IPS-11a (cell line): ENCODE measurements around the gene SHANK3.

Source experiments
- H3K4me3 ChIP-seq: one replicate; pipeline ENCODE4 v1.5.1; 2013; ENCODE audit warnings: low read depth, low read length, control low read depth

Gene SHANK3

GRCh38 chr22:50698546-50698945 lies 25.9 kb downstream of the SHANK3 start:
- H3K4me3 ChIP-seq = no peak overlapping the region

- no peak overlapping the region for H3K4me3 ChIP-seq
Measured at GRCh38 chr22:50699001-50699755, 26.6 kb downstream of the SHANK3 start.

DNA sequence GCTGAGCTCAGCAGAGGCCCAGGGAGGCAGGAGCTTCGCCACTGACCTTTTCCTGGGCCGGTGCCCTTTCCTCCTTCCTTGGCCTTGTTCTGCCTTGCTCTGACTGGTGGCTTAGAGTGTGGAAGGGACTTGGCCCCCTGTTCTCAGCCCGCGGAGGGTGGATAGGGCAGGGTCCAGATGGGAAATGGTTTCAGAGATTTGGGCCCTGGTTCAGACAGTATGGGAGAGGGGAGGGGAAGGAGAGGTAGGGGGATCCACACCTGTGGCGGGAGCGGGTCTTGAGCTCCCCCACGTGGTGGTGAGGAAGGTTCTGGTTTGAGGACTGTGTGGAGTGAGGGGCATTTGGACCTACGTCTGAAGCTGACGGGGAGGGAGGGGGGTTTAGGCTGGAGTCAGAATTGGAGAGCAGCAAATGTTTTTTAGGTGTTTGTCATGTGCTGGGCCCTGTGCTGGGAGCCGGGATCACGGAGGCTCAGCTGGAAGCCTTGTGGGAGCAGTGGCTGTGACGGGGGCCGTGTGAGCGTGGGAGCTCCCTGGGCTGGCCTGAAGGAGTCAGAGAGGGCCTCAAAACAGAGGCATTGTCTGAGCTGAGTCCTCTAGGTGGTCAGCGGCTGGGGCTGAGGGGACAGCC lies 27.2 kb downstream of the SHANK3 start:
- no peak overlapping the region for H3K4me3 ChIP-seq

- no peak overlapping the region for H3K4me3 ChIP-seq
Measured at GRCh38 chr22:50700387-50701075, 27.9 kb downstream of the SHANK3 start.

DNA sequence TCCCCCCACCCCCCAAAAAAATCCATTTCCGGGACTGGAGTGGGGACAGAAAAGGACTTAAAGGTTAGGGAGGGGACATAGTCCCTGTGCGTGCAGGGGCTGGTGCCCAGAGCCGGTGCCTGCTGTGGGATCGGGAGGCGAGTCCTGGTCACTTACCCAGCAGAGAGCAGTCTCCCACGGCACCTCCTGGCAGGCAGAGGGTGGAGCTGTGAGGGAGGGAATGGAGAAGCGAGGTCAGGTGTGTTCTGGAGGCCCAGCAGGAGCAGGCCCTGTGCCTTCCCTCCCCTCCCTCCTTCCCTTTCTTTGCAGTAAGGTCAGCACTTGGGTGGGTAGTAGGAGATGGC lies 28.4 kb downstream of the SHANK3 start:
- H3K4me3 ChIP-seq = no peak overlapping the region

DNA sequence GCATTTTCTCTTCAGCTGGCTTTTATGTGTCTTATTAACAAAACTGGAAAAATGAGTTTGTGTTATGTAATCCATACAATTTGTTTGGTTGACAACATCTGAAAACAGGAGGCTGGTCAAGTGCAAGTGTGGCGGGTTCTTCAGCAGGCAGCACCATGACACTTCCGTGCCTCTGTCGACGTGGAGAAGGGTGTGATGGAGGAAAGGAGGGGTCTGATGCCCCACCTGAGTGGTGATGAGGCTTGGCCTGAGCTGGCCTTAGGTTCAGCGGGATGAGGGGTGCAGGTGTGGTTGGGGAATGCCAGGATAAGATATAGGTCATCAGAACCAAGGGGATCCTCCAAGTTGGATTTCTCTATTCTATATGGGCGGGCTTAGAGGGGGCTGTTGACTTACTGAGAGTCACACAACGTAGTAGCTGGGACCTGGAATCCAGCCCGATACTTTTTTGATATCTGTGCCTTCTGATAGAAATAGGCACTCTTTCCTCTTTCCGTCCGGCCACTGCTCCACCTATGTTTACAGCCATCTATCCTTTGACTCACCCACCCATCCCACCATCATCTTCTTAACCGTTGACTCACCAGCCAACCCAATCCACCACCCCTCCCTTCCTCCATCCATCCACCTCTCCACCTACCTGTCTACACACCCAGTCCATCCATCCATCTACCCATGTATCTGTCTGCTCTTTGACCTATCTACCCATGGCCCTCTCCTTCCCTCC lies 29.0 kb downstream of the SHANK3 start:
- H3K4me3 ChIP-seq = no peak overlapping the region

DNA sequence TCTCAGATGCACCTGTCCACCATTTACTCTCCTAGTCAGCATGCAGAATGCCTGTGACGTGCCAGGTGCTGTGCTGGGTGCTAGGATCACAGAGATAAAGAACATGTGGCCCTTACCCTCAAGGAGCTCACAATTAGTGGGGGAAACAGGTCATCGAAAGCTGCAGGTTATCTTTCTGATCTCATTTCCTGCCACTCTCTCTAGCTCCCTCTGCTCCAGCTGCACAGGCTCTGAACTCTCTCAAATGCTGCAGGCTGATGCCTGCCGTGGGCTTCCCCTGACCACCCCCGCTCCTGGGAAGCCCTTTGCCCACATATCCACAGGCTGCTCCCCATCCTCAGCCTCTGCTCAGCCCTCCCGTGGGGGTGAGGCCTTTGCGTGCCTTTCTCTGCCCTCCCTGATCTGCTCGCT lies 29.6 kb downstream of the SHANK3 start:
- no peak overlapping the region for H3K4me3 ChIP-seq

DNA sequence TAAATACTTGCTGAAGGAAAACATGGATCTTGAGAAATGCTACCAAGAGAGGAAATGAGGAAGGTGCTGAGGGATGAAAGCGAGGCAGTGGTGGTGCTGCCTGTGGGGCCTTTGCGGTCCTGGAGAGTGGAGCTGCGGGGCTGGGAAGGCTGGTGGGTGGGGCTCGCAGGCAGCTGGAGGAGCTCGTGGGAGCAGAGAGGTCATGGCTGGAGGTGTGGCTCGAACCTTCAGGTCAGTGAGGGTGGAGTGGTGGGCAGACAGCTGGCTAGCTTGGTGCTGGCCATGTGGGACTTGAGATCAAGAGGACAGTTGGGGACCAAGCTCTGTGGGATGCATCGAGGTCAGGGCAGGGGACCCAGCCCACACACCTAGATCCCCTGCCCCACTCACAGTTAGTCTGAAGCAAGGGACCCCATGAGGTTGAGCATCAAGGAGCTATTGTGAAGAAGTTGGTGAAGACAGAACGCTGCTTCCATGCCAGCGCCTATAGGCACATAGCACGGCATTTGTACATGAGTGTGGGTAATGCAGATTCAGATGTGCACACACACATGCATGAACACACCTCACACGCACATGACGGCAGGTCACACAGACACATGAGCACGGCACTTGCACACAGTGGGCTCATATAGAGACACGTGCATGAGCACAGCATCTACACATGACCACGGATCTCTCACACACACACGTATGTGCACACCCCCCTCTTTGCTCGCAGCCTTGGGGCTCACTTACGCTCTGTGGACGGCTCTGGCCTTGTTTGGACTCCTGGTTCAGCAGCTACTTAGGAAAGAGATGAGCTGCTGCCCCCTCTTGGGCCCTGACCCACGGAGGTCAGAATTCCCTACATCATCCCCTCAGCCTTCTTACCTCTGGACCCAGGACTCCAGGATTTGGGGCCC lies 30.4 kb downstream of the SHANK3 start:
- no peak overlapping the region for H3K4me3 ChIP-seq

DNA sequence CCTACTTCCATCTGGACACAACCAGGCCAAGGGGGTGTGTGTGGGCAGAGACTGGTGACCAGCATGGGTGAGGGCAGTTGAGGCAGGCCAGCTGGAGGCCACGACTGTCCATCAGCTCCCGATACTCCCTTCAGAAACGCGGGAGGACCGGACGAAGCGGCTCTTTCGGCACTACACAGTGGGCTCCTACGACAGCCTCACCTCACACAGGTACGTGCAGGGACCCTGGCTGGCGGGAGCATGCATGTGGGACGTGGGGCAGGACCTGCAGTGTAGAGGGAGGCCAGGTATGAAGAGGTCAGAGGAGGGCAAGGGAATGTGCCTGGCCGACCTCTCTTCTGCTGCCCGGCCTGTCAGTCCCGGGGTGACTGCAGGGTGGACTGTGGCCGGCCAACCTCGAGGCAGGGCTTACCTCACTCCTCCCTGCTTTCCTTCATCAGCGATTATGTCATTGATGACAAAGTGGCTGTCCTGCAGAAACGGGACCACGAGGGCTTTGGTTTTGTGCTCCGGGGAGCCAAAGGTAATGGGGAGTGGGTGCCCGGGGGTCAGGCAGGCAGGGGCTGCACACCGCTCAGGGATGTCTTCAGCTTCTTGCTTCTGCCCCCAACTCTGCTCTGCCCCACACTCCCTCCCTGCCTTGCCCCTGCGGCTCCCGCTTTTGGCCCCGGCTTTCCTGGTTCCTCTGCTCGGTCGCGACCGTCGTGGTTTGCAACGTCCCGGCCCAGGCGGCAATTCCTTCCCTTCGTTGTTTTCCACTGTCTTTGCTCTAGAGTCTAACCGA lies 31.3 kb downstream of the SHANK3 start:
- no peak overlapping the region for H3K4me3 ChIP-seq

- H3K4me3 ChIP-seq = no peak overlapping the region
Measured at GRCh38 chr22:50704510-50705218, 32.0 kb downstream of the SHANK3 start.

DNA sequence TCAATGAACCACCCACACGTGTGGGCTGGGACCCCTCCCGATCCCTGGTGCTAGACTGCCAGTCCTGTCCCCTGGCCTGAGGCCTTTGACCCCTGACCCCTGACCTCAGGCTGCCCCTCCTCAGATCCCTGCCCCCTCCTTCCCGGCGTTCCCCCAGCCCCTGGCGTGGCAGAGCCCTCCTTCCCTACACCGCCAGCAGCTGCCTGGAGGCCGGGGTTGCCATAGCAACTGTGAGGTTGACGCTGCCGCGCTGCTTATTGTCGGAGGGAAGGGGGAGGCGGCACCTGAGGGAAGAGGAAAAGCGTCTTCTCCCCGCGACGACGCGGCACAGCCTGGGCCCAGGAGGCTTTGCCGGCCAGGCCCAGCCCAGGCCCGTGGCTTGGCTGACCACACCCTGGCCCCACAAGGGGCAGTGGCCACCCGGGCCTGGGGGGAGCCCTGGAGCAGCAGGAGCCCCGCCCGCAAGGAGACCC lies 32.6 kb downstream of the SHANK3 start:
- H3K4me3 ChIP-seq = no peak overlapping the region

- H3K4me3 ChIP-seq = no peak overlapping the region
Measured at GRCh38 chr22:50705851-50706351, 33.3 kb downstream of the SHANK3 start.

- H3K4me3 ChIP-seq = no peak overlapping the region
Measured at GRCh38 chr22:50706481-50707125, 34.0 kb downstream of the SHANK3 start.

DNA sequence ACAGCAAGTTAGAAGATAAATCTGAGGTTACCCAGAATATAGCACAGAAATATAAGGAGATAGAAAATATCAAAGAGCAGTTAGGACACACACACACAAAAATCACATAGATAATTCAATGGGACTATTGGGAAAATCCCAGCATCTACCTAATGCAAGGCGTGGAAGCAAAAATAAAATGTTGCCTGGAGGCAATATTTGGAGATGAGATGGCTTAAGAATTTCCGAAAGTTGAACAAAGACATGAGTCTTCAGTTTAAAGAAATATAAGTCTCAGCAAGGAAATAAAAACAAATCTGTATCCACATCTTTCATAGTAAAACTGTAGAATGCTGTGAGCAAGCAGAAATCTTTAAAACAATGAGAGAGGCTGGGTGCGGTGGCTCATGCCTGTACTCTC lies 35.9 kb downstream of the SHANK3 start:
- no peak overlapping the region for H3K4me3 ChIP-seq

- no peak overlapping the region for H3K4me3 ChIP-seq
Measured at GRCh38 chr22:50708996-50709395, 36.4 kb downstream of the SHANK3 start.

- H3K4me3 ChIP-seq = no peak overlapping the region
Measured at GRCh38 chr22:50710221-50710620, 37.6 kb downstream of the SHANK3 start.

DNA sequence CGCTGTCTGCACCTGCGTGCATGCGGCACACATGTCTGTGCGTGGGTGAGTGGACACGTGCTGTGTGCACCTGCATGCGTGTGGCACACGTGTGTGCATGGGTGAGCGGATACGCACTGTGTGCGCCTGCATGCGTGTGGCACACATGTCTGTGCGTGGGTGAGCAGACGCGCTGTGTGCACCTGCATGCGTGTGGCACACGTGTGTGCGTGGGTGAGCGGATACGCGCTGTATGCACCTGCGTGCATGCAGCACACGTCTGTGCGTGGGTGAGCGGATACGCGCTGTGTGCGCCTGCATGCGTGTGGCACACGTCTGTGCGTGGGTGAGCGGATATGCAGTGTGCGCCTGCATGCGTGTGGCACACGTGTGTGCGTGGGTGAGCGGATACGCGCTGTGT lies 38.3 kb downstream of the SHANK3 start:
- no peak overlapping the region for H3K4me3 ChIP-seq
